GOT3 (cell line): ENCODE results near the gene KHDC1.
A peak's percentile ranks its signal among the peaks of the same experiment; 100 is the strongest.
"Not testable (repeated sequence)": the region's sequence is repeated elsewhere in the genome, so short reads cannot be mapped to it uniquely, and the experiment has no call there.

Source experiments
- DNase-seq: peaks from one replicate; lab custom pipeline; 2025; ENCODE audit warnings: mixed read lengths; lab: John Stamatoyannopoulos, UW

The KHDC1 gene

GRCh38 chr6:73262671-73263569 lies at the start of gene KHDC1:
Gene KHDC1, minus strand, starts transcription at chr6:73263196. Its CDS starts 20,679 bp downstream, at chr6:73242517.
- DNase-seq: no peak

GRCh38 chr6:73310503-73310845 lies 47.5 kb upstream of the KHDC1 start:
- DNase-seq: not testable (repeated sequence)

- DNase-seq: peak; percentile 30
Observed at GRCh38 chr6:73309785-73310502, 46.9 kb upstream of the KHDC1 start.

- DNase-seq: no peak
Observed at GRCh38 chr6:73309535-73309784, 46.5 kb upstream of the KHDC1 start.

GRCh38 chr6:73308712-73309534 lies 45.9 kb upstream of the KHDC1 start:
- no peak for DNase-seq

- not testable (repeated sequence) for DNase-seq
Observed at GRCh38 chr6:73303773-73304172, 40.8 kb upstream of the KHDC1 start.

GRCh38 chr6:73302339-73302738 lies 39.3 kb upstream of the KHDC1 start:
- no peak for DNase-seq

- DNase-seq: no peak
Observed at GRCh38 chr6:73299151-73299971, 36.4 kb upstream of the KHDC1 start.

GRCh38 chr6:73293331-73293730 lies 30.3 kb upstream of the KHDC1 start:
- DNase-seq: no peak

- DNase-seq: no peak
Observed at GRCh38 chr6:73290435-73290834, 27.4 kb upstream of the KHDC1 start.

GRCh38 chr6:73286752-73287151 lies 23.8 kb upstream of the KHDC1 start:
- DNase-seq: no peak

- no peak for DNase-seq
Observed at GRCh38 chr6:73285674-73286283, 22.8 kb upstream of the KHDC1 start.

GRCh38 chr6:73282871-73283270 lies 19.9 kb upstream of the KHDC1 start:
- DNase-seq: no peak

- not testable (repeated sequence) for DNase-seq
Observed at GRCh38 chr6:73281684-73282083, 18.7 kb upstream of the KHDC1 start.

GRCh38 chr6:73269296-73269695 lies 6.3 kb upstream of the KHDC1 start:
- not testable (repeated sequence) for DNase-seq

GRCh38 chr6:73268896-73269295 lies 5.9 kb upstream of the KHDC1 start:
- not testable (repeated sequence) for DNase-seq

- no peak for DNase-seq
Observed at GRCh38 chr6:73264446-73264845, 1.4 kb upstream of the KHDC1 start.

- DNase-seq: no peak
Observed at GRCh38 chr6:73263570-73263909, 544 bp upstream of the KHDC1 start.

GRCh38 chr6:73258721-73259120 lies 4.3 kb downstream of the KHDC1 start:
- no peak for DNase-seq

GRCh38 chr6:73254323-73254722 lies 8.7 kb downstream of the KHDC1 start:
- not testable (repeated sequence) for DNase-seq

GRCh38 chr6:73252703-73253102 lies 10.3 kb downstream of the KHDC1 start:
- no peak for DNase-seq
